Cerebellar nuclear complex (tissue), 1 donor: ENCODE measurements around the gene HSD17B2.
"Not testable (repeated sequence)": the region's sequence is repeated elsewhere in the genome, so short reads cannot be mapped to it uniquely, and the experiment has no call there.

Source experiments
- DNase-seq, 2 experiments: peaks; one replicate each; lab custom pipeline; 2025; lab: John Stamatoyannopoulos, UW

The HSD17B2 gene

GRCh38 chr16:82034981-82035612 lies at the start of gene HSD17B2:
TSS of gene HSD17B2 (plus strand) at chr16:82035253. CDS start at chr16:82035425, 172 bp downstream.
- no peak for DNase-seq

GRCh38 chr16:81987121-81987520 lies 47.9 kb upstream of the HSD17B2 start:
- DNase-seq: no peak

GRCh38 chr16:81987706-81988105 lies 47.3 kb upstream of the HSD17B2 start:
- DNase-seq: no peak

- no peak for DNase-seq
Observed at GRCh38 chr16:81992859-81993258, 42.2 kb upstream of the HSD17B2 start.

GRCh38 chr16:81994485-81994884 lies 40.6 kb upstream of the HSD17B2 start:
- no peak for DNase-seq

GRCh38 chr16:81995651-81996050 lies 39.4 kb upstream of the HSD17B2 start:
- DNase-seq: no peak

- DNase-seq: no peak
Observed at GRCh38 chr16:81996664-81997509, 38.2 kb upstream of the HSD17B2 start.

GRCh38 chr16:81997738-81998137 lies 37.3 kb upstream of the HSD17B2 start:
- DNase-seq: no peak

- DNase-seq: no peak
Observed at GRCh38 chr16:82002831-82003230, 32.2 kb upstream of the HSD17B2 start.

- no peak for DNase-seq
Observed at GRCh38 chr16:82004601-82005000, 30.5 kb upstream of the HSD17B2 start.

GRCh38 chr16:82005027-82005830 lies 29.8 kb upstream of the HSD17B2 start:
- DNase-seq: no peak

- no peak for DNase-seq
Observed at GRCh38 chr16:82006036-82006435, 29.0 kb upstream of the HSD17B2 start.

- DNase-seq: no peak
Observed at GRCh38 chr16:82007189-82007588, 27.9 kb upstream of the HSD17B2 start.

GRCh38 chr16:82008957-82009592 lies 26.0 kb upstream of the HSD17B2 start:
- no peak for DNase-seq

GRCh38 chr16:82009789-82010188 lies 25.3 kb upstream of the HSD17B2 start:
- not testable (repeated sequence) for DNase-seq

GRCh38 chr16:82010649-82011048 lies 24.4 kb upstream of the HSD17B2 start:
- DNase-seq: no peak

- no peak for DNase-seq
Observed at GRCh38 chr16:82011199-82011641, 23.8 kb upstream of the HSD17B2 start, which contains the start of gene SDR42E1. TSS of gene SDR42E1 (minus strand) at chr16:82011470. CDS start at chr16:82000858, 10,612 bp downstream.

GRCh38 chr16:82013139-82013538 lies 21.9 kb upstream of the HSD17B2 start:
- no peak for DNase-seq

GRCh38 chr16:82016263-82016662 lies 18.8 kb upstream of the HSD17B2 start:
- no peak for DNase-seq

GRCh38 chr16:82016964-82017363 lies 18.1 kb upstream of the HSD17B2 start:
- no peak for DNase-seq

- DNase-seq: no peak
Observed at GRCh38 chr16:82017911-82018568, 17.0 kb upstream of the HSD17B2 start.
